Panc1 (cell line): ENCODE measurements around the gene C1orf116.

Source experiments
- CTCF ChIP-seq: fragments of 450-650 bp; IDR thresholded peaks from 2 replicates; pipeline ENCODE4 v1.5.1; 2017; ENCODE audit warnings: mild to moderate bottlenecking
- POLR2AphosphoS5 ChIP-seq: IDR thresholded peaks from 2 replicates; pipeline ENCODE4 v1.6.1; 2012; ENCODE audit warnings: mild to moderate bottlenecking, low read depth, low read length, moderate library complexity
- SIN3A ChIP-seq: IDR thresholded peaks from 2 replicates; pipeline ENCODE4 v1.6.1; 2012; ENCODE audit warnings: low read depth, mild to moderate bottlenecking, low read length, moderate library complexity, borderline replicate concordance; ENCODE audit not compliant: insufficient read depth
- TCF7L2 ChIP-seq: IDR thresholded peaks from 2 replicates; pipeline ENCODE4 v1.6.1; 2011; ENCODE audit warnings: mild to moderate bottlenecking, low read depth, low read length, inconsistent platforms
- TF ChIP-seq, protein P1 (sequence below), 2 experiments: IDR thresholded peaks; 2 replicates each; pipeline ENCODE4 v1.6.1; 2011 to 2012; ENCODE audit warnings: low read depth in 2 of 2, control low read depth in 1 of 2, low read length in 1 of 2, mild to moderate bottlenecking in 1 of 2, moderate library complexity in 1 of 2; ENCODE audit not compliant: insufficient read depth in 1 of 2

- TF ChIP-seq CTCF = no peak
- TF ChIP-seq POLR2AphosphoS5 = no peak
- TF ChIP-seq, protein P1, sequence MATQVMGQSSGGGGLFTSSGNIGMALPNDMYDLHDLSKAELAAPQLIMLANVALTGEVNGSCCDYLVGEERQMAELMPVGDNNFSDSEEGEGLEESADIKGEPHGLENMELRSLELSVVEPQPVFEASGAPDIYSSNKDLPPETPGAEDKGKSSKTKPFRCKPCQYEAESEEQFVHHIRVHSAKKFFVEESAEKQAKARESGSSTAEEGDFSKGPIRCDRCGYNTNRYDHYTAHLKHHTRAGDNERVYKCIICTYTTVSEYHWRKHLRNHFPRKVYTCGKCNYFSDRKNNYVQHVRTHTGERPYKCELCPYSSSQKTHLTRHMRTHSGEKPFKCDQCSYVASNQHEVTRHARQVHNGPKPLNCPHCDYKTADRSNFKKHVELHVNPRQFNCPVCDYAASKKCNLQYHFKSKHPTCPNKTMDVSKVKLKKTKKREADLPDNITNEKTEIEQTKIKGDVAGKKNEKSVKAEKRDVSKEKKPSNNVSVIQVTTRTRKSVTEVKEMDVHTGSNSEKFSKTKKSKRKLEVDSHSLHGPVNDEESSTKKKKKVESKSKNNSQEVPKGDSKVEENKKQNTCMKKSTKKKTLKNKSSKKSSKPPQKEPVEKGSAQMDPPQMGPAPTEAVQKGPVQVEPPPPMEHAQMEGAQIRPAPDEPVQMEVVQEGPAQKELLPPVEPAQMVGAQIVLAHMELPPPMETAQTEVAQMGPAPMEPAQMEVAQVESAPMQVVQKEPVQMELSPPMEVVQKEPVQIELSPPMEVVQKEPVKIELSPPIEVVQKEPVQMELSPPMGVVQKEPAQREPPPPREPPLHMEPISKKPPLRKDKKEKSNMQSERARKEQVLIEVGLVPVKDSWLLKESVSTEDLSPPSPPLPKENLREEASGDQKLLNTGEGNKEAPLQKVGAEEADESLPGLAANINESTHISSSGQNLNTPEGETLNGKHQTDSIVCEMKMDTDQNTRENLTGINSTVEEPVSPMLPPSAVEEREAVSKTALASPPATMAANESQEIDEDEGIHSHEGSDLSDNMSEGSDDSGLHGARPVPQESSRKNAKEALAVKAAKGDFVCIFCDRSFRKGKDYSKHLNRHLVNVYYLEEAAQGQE (IDR thresholded peaks at IDR 0.05; ENCODE audit: insufficient read depth in 1 of 2, low read depth in 2 of 2, low read length in 1 of 2) = no peak
- no peak for TF ChIP-seq SIN3A
- no peak for TF ChIP-seq TCF7L2
Measured at GRCh38 chr1:207064561-207064960, 32.0 kb upstream of the C1orf116 start.
